ENCODE results near the gene CDYL2.

Gene CDYL2

GRCh38 chr16:80720804-80721371 is 83.5 kb downstream of the CDYL2 start:
- Histone ChIP-seq H3K27ac (ENCODE audit: low read depth, low read length) (no peak overlapping the region), H2BK5ac (ENCODE audit: low read length) (no peak overlapping the region), H3K36me3 (ENCODE audit: control insufficient read depth, insufficient read depth, low read length) (no peaks in the 10 kb centered on the region), H3K9ac (ENCODE audit: low read length) (no peak overlapping the region), H4K8ac (ENCODE audit: low read depth, low read length) (no peak overlapping the region), H2AK5ac (ENCODE audit: low read length) (no peak overlapping the region), H3K23ac (ENCODE audit: low read length) (no peak overlapping the region), H3K18ac (ENCODE audit: low read length) (no peak overlapping the region), H3K4me1 (ENCODE audit: control insufficient read depth, low read depth, low read length) (no peaks in the 10 kb centered on the region), H2BK120ac (ENCODE audit: low read depth, low read length) (no peak overlapping the region), H4K5ac (ENCODE audit: low read length) (no peak overlapping the region), H3K4me3 (ENCODE audit: low read length) (no peak overlapping the region), H3K79me1 (ENCODE audit: low read length) (no peaks in the 10 kb centered on the region), H3K4me2 (ENCODE audit: low read length) (no peak overlapping the region), H3K4ac (ENCODE audit: low read depth, low read length) (no peak overlapping the region), H2BK15ac (replicated peaks; ENCODE audit: low read depth) (no peak overlapping the region), H3K79me2 (ENCODE audit: control insufficient read depth, insufficient read depth, low read length) (no peaks in the 10 kb centered on the region), H3K56ac (ENCODE audit: low read length) (no peak overlapping the region), H3K27me3 (ENCODE audit: insufficient read depth, low read length, poor library complexity) (no peaks in the 10 kb centered on the region)
- no peak for DNase-seq
- WGBS (ENCODE audit: extremely low coverage, insufficient coverage, low lambda C conversion rate) = no CpG with 5 or more reads among the region's 5 CpGs

- no peak overlapping the region for H3K18ac ChIP-seq (ENCODE audit: low read length)
- H3K4me3 ChIP-seq (ENCODE audit: low read length) = no peak overlapping the region
- H3K79me1 ChIP-seq (ENCODE audit: low read length) = no peaks in the 10 kb centered on the region
- no peak overlapping the region for H2BK120ac ChIP-seq (ENCODE audit: low read depth, low read length)
- no peak overlapping the region for H2AK5ac ChIP-seq (ENCODE audit: low read length)
- no peaks in the 10 kb centered on the region for H3K4me1 ChIP-seq (ENCODE audit: control insufficient read depth, low read depth, low read length)
- DNase-seq = no peak
- H3K4ac ChIP-seq (ENCODE audit: low read depth, low read length) = no peak overlapping the region
- H4K5ac ChIP-seq (ENCODE audit: low read length) = no peak overlapping the region
- H4K8ac ChIP-seq (ENCODE audit: low read depth, low read length) = no peak overlapping the region
- no peak overlapping the region for H3K9ac ChIP-seq (ENCODE audit: low read length)
- WGBS (ENCODE audit: extremely low coverage, insufficient coverage, low lambda C conversion rate) = no CpG with 5 or more reads among the region's 2 CpGs
- H3K36me3 ChIP-seq (ENCODE audit: control insufficient read depth, insufficient read depth, low read length) = no peaks in the 10 kb centered on the region
- no peaks in the 10 kb centered on the region for H3K79me2 ChIP-seq (ENCODE audit: control insufficient read depth, insufficient read depth, low read length)
- no peak overlapping the region for H3K23ac ChIP-seq (ENCODE audit: low read length)
- H3K27ac ChIP-seq (ENCODE audit: low read depth, low read length) = no peak overlapping the region
- no peak overlapping the region for H3K4me2 ChIP-seq (ENCODE audit: low read length)
- no peak overlapping the region for H2BK15ac ChIP-seq (replicated peaks; ENCODE audit: low read depth)
- no peak overlapping the region for H2BK5ac ChIP-seq (ENCODE audit: low read length)
- no peak overlapping the region for H3K56ac ChIP-seq (ENCODE audit: low read length)
- no peaks in the 10 kb centered on the region for H3K27me3 ChIP-seq (ENCODE audit: insufficient read depth, low read length, poor library complexity)
Measured at GRCh38 chr16:80719573-80719972, 84.8 kb downstream of the CDYL2 start.

GRCh38 chr16:80718480-80719220 is 85.7 kb downstream of the CDYL2 start:
- no CpG with 5 or more reads among the region's 10 CpGs for WGBS (ENCODE audit: extremely low coverage, insufficient coverage, low lambda C conversion rate)
- no peaks in the 10 kb centered on the region for H3K4me1 ChIP-seq (ENCODE audit: control insufficient read depth, low read depth, low read length)
- H3K4me3 ChIP-seq (ENCODE audit: low read length) = no peak overlapping the region
- no peak overlapping the region for H2AK5ac ChIP-seq (ENCODE audit: low read length)
- H3K36me3 ChIP-seq (ENCODE audit: control insufficient read depth, insufficient read depth, low read length) = no peaks in the 10 kb centered on the region
- H4K8ac ChIP-seq (ENCODE audit: low read depth, low read length) = no peak overlapping the region
- H3K4ac ChIP-seq (ENCODE audit: low read depth, low read length) = no peak overlapping the region
- H3K27ac ChIP-seq (ENCODE audit: low read depth, low read length) = no peak overlapping the region
- DNase-seq = peak; percentile 39
- no peak overlapping the region for H3K9ac ChIP-seq (ENCODE audit: low read length)
- no peak overlapping the region for H2BK15ac ChIP-seq (replicated peaks; ENCODE audit: low read depth)
- H4K5ac ChIP-seq (ENCODE audit: low read length) = no peak overlapping the region
- H3K79me1 ChIP-seq (ENCODE audit: low read length) = no peaks in the 10 kb centered on the region
- H2BK120ac ChIP-seq (ENCODE audit: low read depth, low read length) = no peak overlapping the region
- no peak overlapping the region for H3K23ac ChIP-seq (ENCODE audit: low read length)
- H3K56ac ChIP-seq (ENCODE audit: low read length) = no peak overlapping the region
- H3K79me2 ChIP-seq (ENCODE audit: control insufficient read depth, insufficient read depth, low read length) = no peaks in the 10 kb centered on the region
- H3K18ac ChIP-seq (ENCODE audit: low read length) = no peak overlapping the region
- no peaks in the 10 kb centered on the region for H3K27me3 ChIP-seq (ENCODE audit: insufficient read depth, low read length, poor library complexity)
- no peak overlapping the region for H3K4me2 ChIP-seq (ENCODE audit: low read length)
- H2BK5ac ChIP-seq (ENCODE audit: low read length) = no peak overlapping the region

GRCh38 chr16:80717611-80718010 is 86.8 kb downstream of the CDYL2 start:
- H3K56ac ChIP-seq (ENCODE audit: low read length) = no peak overlapping the region
- H4K8ac ChIP-seq (ENCODE audit: low read depth, low read length) = no peak overlapping the region
- no peak for DNase-seq
- H3K4ac ChIP-seq (ENCODE audit: low read depth, low read length) = no peak overlapping the region
- no peak overlapping the region for H3K9ac ChIP-seq (ENCODE audit: low read length)
- no peak overlapping the region for H3K27ac ChIP-seq (ENCODE audit: low read depth, low read length)
- no peak overlapping the region for H4K5ac ChIP-seq (ENCODE audit: low read length)
- H2BK120ac ChIP-seq (ENCODE audit: low read depth, low read length) = no peak overlapping the region
- no peak overlapping the region for H3K4me2 ChIP-seq (ENCODE audit: low read length)
- no CpG with 5 or more reads among the region's 3 CpGs for WGBS (ENCODE audit: extremely low coverage, insufficient coverage, low lambda C conversion rate)
- no peaks in the 10 kb centered on the region for H3K79me2 ChIP-seq (ENCODE audit: control insufficient read depth, insufficient read depth, low read length)
- no peak overlapping the region for H2BK5ac ChIP-seq (ENCODE audit: low read length)
- no peaks in the 10 kb centered on the region for H3K27me3 ChIP-seq (ENCODE audit: insufficient read depth, low read length, poor library complexity)
- no peaks in the 10 kb centered on the region for H3K36me3 ChIP-seq (ENCODE audit: control insufficient read depth, insufficient read depth, low read length)
- no peak overlapping the region for H3K4me3 ChIP-seq (ENCODE audit: low read length)
- H3K23ac ChIP-seq (ENCODE audit: low read length) = no peak overlapping the region
- H3K79me1 ChIP-seq (ENCODE audit: low read length) = no peaks in the 10 kb centered on the region
- no peak overlapping the region for H2AK5ac ChIP-seq (ENCODE audit: low read length)
- H3K4me1 ChIP-seq (ENCODE audit: control insufficient read depth, low read depth, low read length) = no peaks in the 10 kb centered on the region
- H2BK15ac ChIP-seq (replicated peaks; ENCODE audit: low read depth) = no peak overlapping the region
- no peak overlapping the region for H3K18ac ChIP-seq (ENCODE audit: low read length)

- H2BK120ac ChIP-seq (ENCODE audit: low read depth, low read length) = no peak overlapping the region
- 100% methylated on average over 1 of the region's 2 CpGs for WGBS (ENCODE audit: extremely low coverage, insufficient coverage, low lambda C conversion rate)
- no peak overlapping the region for H4K8ac ChIP-seq (ENCODE audit: low read depth, low read length)
- no peak overlapping the region for H3K23ac ChIP-seq (ENCODE audit: low read length)
- no peak overlapping the region for H3K4me2 ChIP-seq (ENCODE audit: low read length)
- H3K27me3 ChIP-seq (ENCODE audit: insufficient read depth, low read length, poor library complexity) = no peaks in the 10 kb centered on the region
- H3K79me2 ChIP-seq (ENCODE audit: control insufficient read depth, insufficient read depth, low read length) = no peaks in the 10 kb centered on the region
- no peak overlapping the region for H3K18ac ChIP-seq (ENCODE audit: low read length)
- H2BK15ac ChIP-seq (replicated peaks; ENCODE audit: low read depth) = no peak overlapping the region
- no peak overlapping the region for H3K27ac ChIP-seq (ENCODE audit: low read depth, low read length)
- no peak overlapping the region for H3K4ac ChIP-seq (ENCODE audit: low read depth, low read length)
- no peak overlapping the region for H2AK5ac ChIP-seq (ENCODE audit: low read length)
- no peak overlapping the region for H2BK5ac ChIP-seq (ENCODE audit: low read length)
- DNase-seq = no peak
- no peak overlapping the region for H3K4me3 ChIP-seq (ENCODE audit: low read length)
- H4K5ac ChIP-seq (ENCODE audit: low read length) = no peak overlapping the region
- no peaks in the 10 kb centered on the region for H3K36me3 ChIP-seq (ENCODE audit: control insufficient read depth, insufficient read depth, low read length)
- no peak overlapping the region for H3K9ac ChIP-seq (ENCODE audit: low read length)
- no peak overlapping the region for H3K56ac ChIP-seq (ENCODE audit: low read length)
- no peaks in the 10 kb centered on the region for H3K79me1 ChIP-seq (ENCODE audit: low read length)
- H3K4me1 ChIP-seq (ENCODE audit: control insufficient read depth, low read depth, low read length) = no peaks in the 10 kb centered on the region
Measured at GRCh38 chr16:80716564-80717139, 87.7 kb downstream of the CDYL2 start.

Measured in mesendoderm (in vitro differentiated cells).